SK-N-SH treated with all-trans-retinoic acid at 6 μM for 48 hours (cell line): ENCODE results near the gene METTL27.

Experiments
- ATAC-seq: fragments of 200-7000 bp; cut with Tn5 transposase; 3 replicates; pipeline ENCODE4 v1.9.1; 2020; ENCODE audit warnings: mild to moderate bottlenecking, moderate library complexity
- ARNTL ChIP-seq: fragments of 450-650 bp; formaldehyde crosslinking; IDR thresholded peaks from 2 replicates; pipeline ENCODE4 v1.5.0; 2020; ENCODE audit warnings: low read depth, mild to moderate bottlenecking, moderate library complexity, borderline replicate concordance
- BACH2 ChIP-seq: fragments of 250-450 bp; sonication (Bioruptor Pico); IDR thresholded peaks from 2 replicates; pipeline ENCODE4 v1.9.0; 2021; ENCODE audit warnings: mild to moderate bottlenecking, borderline replicate concordance
- CREB5 ChIP-seq: fragments of 250-450 bp; sonication (Bioruptor Pico); IDR thresholded peaks from 2 replicates; pipeline ENCODE4 v1.5.1; 2020; ENCODE audit warnings: low read depth, mild to moderate bottlenecking, moderate library complexity
- CSRNP3 ChIP-seq: fragments of 250-450 bp; sonication (Bioruptor Pico); IDR thresholded peaks from 2 replicates; pipeline ENCODE4 v1.5.1; 2021; ENCODE audit warnings: mild to moderate bottlenecking, moderate library complexity
- ESRRG ChIP-seq: fragments of 250-450 bp; sonication (Bioruptor Pico); IDR thresholded peaks from 2 replicates; pipeline ENCODE4 v1.6.1; 2021; ENCODE audit warnings: mild to moderate bottlenecking
- GLIS3 ChIP-seq: fragments of 250-450 bp; sonication (Bioruptor Pico); IDR thresholded peaks from 2 replicates; pipeline ENCODE4 v1.5.0; 2020; ENCODE audit warnings: mild to moderate bottlenecking, moderate library complexity
- ISL1 ChIP-seq: fragments of 250-450 bp; sonication (Bioruptor Pico); IDR thresholded peaks from 2 replicates; pipeline ENCODE4 v2.1.2; 2022; ENCODE audit warnings: mild to moderate bottlenecking, moderate library complexity
- PATZ1 ChIP-seq: fragments of 250-450 bp; sonication (Bioruptor Pico); IDR thresholded peaks from 2 replicates; pipeline ENCODE4 v1.8.0; 2020; ENCODE audit warnings: mild to moderate bottlenecking, moderate library complexity, borderline replicate concordance
- PPARA ChIP-seq: fragments of 250-450 bp; sonication (Bioruptor Pico); IDR thresholded peaks from 2 replicates; pipeline ENCODE4 v1.5.0; 2020; ENCODE audit warnings: mild to moderate bottlenecking, borderline replicate concordance
- RARB ChIP-seq: fragments of 250-450 bp; sonication (Bioruptor Pico); IDR thresholded peaks from 2 replicates; pipeline ENCODE4 v1.8.0; 2021; ENCODE audit warnings: mild to moderate bottlenecking, moderate library complexity
- SNAI2 ChIP-seq: fragments of 250-450 bp; sonication (Bioruptor Pico); IDR thresholded peaks from 2 replicates; pipeline ENCODE4 v1.5.0; 2020; ENCODE audit warnings: mild to moderate bottlenecking, moderate library complexity
- TCF4 ChIP-seq: fragments of 250-450 bp; sonication (Bioruptor Pico); IDR thresholded peaks from 2 replicates; pipeline ENCODE4 v1.8.0; 2021; ENCODE audit warnings: mild to moderate bottlenecking, moderate library complexity, borderline replicate concordance
- TOX ChIP-seq: fragments of 250-450 bp; sonication (Bioruptor Pico); IDR thresholded peaks from 2 replicates; pipeline ENCODE4 v1.8.0; 2021; ENCODE audit warnings: mild to moderate bottlenecking, moderate library complexity, borderline replicate concordance
- TSHZ2 ChIP-seq: fragments of 250-450 bp; sonication (Bioruptor Pico); IDR thresholded peaks from 2 replicates; pipeline ENCODE4 v1.5.0; 2020; ENCODE audit warnings: mild to moderate bottlenecking, moderate library complexity
- ZC3H10 ChIP-seq: fragments of 250-450 bp; sonication (Bioruptor Pico); IDR thresholded peaks from 2 replicates; pipeline ENCODE4 v1.5.1; 2021; ENCODE audit warnings: mild to moderate bottlenecking, moderate library complexity
- ZFP3 ChIP-seq: fragments of 250-450 bp; sonication (Bioruptor Pico); IDR thresholded peaks from 2 replicates; pipeline ENCODE4 v1.5.0; 2020; ENCODE audit warnings: mild to moderate bottlenecking, moderate library complexity
- ZFP30 ChIP-seq: fragments of 450-650 bp; formaldehyde crosslinking; IDR thresholded peaks from 2 replicates; pipeline ENCODE4 v1.5.0; 2022; ENCODE audit warnings: mild to moderate bottlenecking, moderate library complexity
- ZNF565 ChIP-seq: fragments of 450-650 bp; formaldehyde crosslinking; conservative IDR thresholded peaks from 2 replicates; pipeline ENCODE4 v1.5.0; 2020; ENCODE audit warnings: low read depth, mild to moderate bottlenecking, moderate library complexity
- ZNF70 ChIP-seq: fragments of 450-650 bp; formaldehyde crosslinking; IDR thresholded peaks from 2 replicates; pipeline ENCODE4 v1.5.0; 2020; ENCODE audit warnings: mild to moderate bottlenecking, moderate library complexity
- ZNF8 ChIP-seq: fragments of 450-650 bp; formaldehyde crosslinking; IDR thresholded peaks from 2 replicates; pipeline ENCODE4 v1.5.0; 2020; ENCODE audit warnings: mild to moderate bottlenecking, moderate library complexity

Gene METTL27

GRCh38 chr7:73830681-73831583, 11.4 kb downstream of the METTL27 start, which contains the start of gene CLDN4:
CLDN4 (plus strand) TSS chr7:73830996; CDS start chr7:73831202, 206 bp downstream.
- TF ChIP-seq ARNTL (CRISPR knock-in tag) (no peak), CSRNP3 (no peak), PATZ1 (CRISPR knock-in tag) (no peak), BACH2 (CRISPR knock-in tag) (no peak), SNAI2 (CRISPR knock-in tag) (no peak), TCF4 (no peak), PPARA (CRISPR knock-in tag) (no peak), TSHZ2 (CRISPR knock-in tag) (no peak), ZNF565 (CRISPR knock-in tag) (no peak), GLIS3 (CRISPR knock-in tag) (no peak), ZFP3 (CRISPR knock-in tag) (no peak), ISL1 (no peak), CREB5 (CRISPR knock-in tag) (no peak), ZC3H10 (CRISPR knock-in tag) (no peak), ZFP30 (CRISPR knock-in tag) (no peak), RARB (CRISPR knock-in tag) (no peak), ZNF8 (CRISPR knock-in tag) (no peak), ZNF70 (CRISPR knock-in tag) (no peak)
- no peak for ATAC-seq

- TF ChIP-seq CREB5 (CRISPR knock-in tag) (no peak), ISL1 (no peak), ZNF70 (CRISPR knock-in tag) (no peak), ARNTL (CRISPR knock-in tag) (no peak), ESRRG (CRISPR knock-in tag) (no peak), CSRNP3 (no peak), RARB (CRISPR knock-in tag) (no peak), BACH2 (CRISPR knock-in tag) (no peak), TCF4 (no peak), ZNF8 (CRISPR knock-in tag) (no peak), ZNF565 (CRISPR knock-in tag) (no peak), ZFP30 (CRISPR knock-in tag) (no peak), GLIS3 (CRISPR knock-in tag) (no peak), TOX (CRISPR knock-in tag) (no peak)
- ATAC-seq: no peak
These were observed 12.2 kb downstream of the METTL27 start for GRCh38 chr7:73829921-73830680.
